Measurements from ENCODE around the gene GOLGA7B.

GOLGA7B gene

DNA sequence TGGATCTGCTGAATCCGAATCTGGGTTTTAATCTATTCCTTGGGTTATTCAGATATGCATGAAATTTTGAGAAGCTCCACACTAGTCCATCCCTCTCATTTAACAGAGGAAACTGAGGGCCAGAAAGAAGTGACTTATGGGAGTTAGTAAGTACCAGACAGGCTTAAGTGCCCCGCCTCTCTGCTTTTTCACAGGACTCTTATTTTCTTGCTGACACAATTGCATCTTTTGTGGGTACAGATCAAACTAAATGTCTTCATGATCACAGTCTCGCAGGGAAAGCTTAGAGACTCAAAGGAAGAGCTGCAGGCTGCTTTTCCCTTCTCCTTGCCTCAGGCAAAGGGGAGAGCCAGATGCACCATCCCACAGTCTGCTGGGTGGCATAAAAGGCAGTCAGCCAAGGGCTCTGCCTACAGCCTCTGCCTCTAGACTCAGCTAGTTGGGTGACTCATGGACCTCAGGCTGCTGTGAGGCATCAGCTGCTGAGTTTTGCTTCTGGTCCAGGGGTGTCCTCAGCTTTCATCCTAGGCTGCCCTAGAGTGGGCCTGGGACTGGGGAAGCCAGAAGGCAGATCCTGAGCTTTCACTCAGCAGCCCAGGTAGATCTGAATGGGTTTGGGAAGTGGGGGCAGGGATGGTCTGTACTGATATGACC is 11.6 kb downstream of the GOLGA7B start:
- Histone ChIP-seq H3K27ac (replicated peaks) (no peak overlapping the region), H3K27me3 (ENCODE audit: insufficient read depth, poor library complexity, severe bottlenecking) (no peaks in the 10 kb centered on the region), H3K4me3 (replicated peaks; ENCODE audit: insufficient read depth, low read length) (no peak overlapping the region)
- DNase-seq (ENCODE audit: low read depth in 1 of 2, low spot score in 1 of 2), result no peak
- TF ChIP-seq SPI1 (IDR thresholded peaks at IDR 0.05; ENCODE audit: borderline replicate concordance, low read depth) (no peak), GABPA (IDR thresholded peaks at IDR 0.05; ENCODE audit: low read depth) (no peak), POLR2AphosphoS5 (IDR thresholded peaks at IDR 0.05; ENCODE audit: low read depth) (no peak)
- TF ChIP-seq, protein P1, sequence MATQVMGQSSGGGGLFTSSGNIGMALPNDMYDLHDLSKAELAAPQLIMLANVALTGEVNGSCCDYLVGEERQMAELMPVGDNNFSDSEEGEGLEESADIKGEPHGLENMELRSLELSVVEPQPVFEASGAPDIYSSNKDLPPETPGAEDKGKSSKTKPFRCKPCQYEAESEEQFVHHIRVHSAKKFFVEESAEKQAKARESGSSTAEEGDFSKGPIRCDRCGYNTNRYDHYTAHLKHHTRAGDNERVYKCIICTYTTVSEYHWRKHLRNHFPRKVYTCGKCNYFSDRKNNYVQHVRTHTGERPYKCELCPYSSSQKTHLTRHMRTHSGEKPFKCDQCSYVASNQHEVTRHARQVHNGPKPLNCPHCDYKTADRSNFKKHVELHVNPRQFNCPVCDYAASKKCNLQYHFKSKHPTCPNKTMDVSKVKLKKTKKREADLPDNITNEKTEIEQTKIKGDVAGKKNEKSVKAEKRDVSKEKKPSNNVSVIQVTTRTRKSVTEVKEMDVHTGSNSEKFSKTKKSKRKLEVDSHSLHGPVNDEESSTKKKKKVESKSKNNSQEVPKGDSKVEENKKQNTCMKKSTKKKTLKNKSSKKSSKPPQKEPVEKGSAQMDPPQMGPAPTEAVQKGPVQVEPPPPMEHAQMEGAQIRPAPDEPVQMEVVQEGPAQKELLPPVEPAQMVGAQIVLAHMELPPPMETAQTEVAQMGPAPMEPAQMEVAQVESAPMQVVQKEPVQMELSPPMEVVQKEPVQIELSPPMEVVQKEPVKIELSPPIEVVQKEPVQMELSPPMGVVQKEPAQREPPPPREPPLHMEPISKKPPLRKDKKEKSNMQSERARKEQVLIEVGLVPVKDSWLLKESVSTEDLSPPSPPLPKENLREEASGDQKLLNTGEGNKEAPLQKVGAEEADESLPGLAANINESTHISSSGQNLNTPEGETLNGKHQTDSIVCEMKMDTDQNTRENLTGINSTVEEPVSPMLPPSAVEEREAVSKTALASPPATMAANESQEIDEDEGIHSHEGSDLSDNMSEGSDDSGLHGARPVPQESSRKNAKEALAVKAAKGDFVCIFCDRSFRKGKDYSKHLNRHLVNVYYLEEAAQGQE (IDR thresholded peaks at IDR 0.05; ENCODE audit: insufficient replicate concordance, low read depth), result no peak
- TF ChIP-seq, protein P2, sequence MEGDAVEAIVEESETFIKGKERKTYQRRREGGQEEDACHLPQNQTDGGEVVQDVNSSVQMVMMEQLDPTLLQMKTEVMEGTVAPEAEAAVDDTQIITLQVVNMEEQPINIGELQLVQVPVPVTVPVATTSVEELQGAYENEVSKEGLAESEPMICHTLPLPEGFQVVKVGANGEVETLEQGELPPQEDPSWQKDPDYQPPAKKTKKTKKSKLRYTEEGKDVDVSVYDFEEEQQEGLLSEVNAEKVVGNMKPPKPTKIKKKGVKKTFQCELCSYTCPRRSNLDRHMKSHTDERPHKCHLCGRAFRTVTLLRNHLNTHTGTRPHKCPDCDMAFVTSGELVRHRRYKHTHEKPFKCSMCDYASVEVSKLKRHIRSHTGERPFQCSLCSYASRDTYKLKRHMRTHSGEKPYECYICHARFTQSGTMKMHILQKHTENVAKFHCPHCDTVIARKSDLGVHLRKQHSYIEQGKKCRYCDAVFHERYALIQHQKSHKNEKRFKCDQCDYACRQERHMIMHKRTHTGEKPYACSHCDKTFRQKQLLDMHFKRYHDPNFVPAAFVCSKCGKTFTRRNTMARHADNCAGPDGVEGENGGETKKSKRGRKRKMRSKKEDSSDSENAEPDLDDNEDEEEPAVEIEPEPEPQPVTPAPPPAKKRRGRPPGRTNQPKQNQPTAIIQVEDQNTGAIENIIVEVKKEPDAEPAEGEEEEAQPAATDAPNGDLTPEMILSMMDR (IDR thresholded peaks at IDR 0.05; ENCODE audit: insufficient read depth, low read length), result no peak

DNA sequence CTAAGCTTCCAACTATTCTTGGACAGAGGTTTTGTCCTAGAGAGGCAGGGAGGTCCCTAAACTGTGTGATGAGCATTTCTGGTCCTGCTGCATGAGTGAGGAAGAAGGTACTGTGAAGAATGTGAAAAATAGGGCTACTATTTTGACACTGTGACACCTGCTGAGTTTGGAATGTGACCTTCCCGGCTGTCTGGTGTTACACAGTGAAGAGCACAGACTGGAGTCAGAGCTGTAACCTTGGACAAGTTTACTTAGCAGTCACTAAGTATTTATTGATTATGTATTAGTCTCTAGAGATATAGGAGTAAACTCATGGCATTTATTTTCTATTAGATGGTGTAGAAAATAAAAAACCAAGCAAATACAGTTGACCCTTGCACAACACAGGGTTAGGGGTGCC is 12.3 kb downstream of the GOLGA7B start:
- no peak overlapping the region for H3K27ac ChIP-seq (replicated peaks)
- no peaks in the 10 kb centered on the region for H3K27me3 ChIP-seq (ENCODE audit: insufficient read depth, poor library complexity, severe bottlenecking)
- TF ChIP-seq SPI1 (IDR thresholded peaks at IDR 0.05; ENCODE audit: borderline replicate concordance, low read depth), result no peak
- no peak for TF ChIP-seq POLR2AphosphoS5 (IDR thresholded peaks at IDR 0.05; ENCODE audit: low read depth)
- no peak for TF ChIP-seq GABPA (IDR thresholded peaks at IDR 0.05; ENCODE audit: low read depth)
- TF ChIP-seq, protein P2 (IDR thresholded peaks at IDR 0.05; ENCODE audit: insufficient read depth, low read length), result no peak
- TF ChIP-seq, protein P1 (IDR thresholded peaks at IDR 0.05; ENCODE audit: insufficient replicate concordance, low read depth), result no peak
- DNase-seq (ENCODE audit: low read depth in 1 of 2, low spot score in 1 of 2), result no peak
- H3K4me3 ChIP-seq (replicated peaks; ENCODE audit: insufficient read depth, low read length), result no peak overlapping the region

DNA sequence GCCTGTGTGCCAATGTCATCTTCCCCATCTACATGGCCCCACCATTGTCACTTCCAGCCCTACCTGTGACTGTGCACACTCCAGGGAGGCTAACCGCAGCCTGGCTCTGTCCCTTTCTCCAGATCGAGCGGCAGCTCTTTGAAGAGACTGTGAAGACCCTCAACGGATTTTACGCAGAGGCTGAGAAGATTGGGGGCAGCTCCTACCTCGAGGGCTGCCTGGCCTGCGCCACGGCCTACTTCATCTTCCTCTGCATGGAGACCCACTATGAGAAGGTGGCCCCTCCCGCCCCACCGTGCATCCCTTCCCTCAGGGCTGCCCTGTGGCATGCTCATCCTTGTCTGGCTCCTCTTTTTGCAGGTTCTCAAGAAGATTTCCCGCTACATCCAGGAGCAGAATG is 14.2 kb downstream of the GOLGA7B start:
- DNase-seq (ENCODE audit: low read depth in 1 of 2, low spot score in 1 of 2), result no peak
- Histone ChIP-seq H3K27me3 (ENCODE audit: insufficient read depth, poor library complexity, severe bottlenecking) (no peaks in the 10 kb centered on the region), H3K27ac (replicated peaks) (no peak overlapping the region), H3K4me3 (replicated peaks; ENCODE audit: insufficient read depth, low read length) (no peak overlapping the region)
- no peak for TF ChIP-seq POLR2AphosphoS5 (IDR thresholded peaks at IDR 0.05; ENCODE audit: low read depth)
- TF ChIP-seq, protein P2 (IDR thresholded peaks at IDR 0.05; ENCODE audit: insufficient read depth, low read length), result no peak
- no peak for TF ChIP-seq GABPA (IDR thresholded peaks at IDR 0.05; ENCODE audit: low read depth)
- TF ChIP-seq SPI1 (IDR thresholded peaks at IDR 0.05; ENCODE audit: borderline replicate concordance, low read depth), result no peak

DNA sequence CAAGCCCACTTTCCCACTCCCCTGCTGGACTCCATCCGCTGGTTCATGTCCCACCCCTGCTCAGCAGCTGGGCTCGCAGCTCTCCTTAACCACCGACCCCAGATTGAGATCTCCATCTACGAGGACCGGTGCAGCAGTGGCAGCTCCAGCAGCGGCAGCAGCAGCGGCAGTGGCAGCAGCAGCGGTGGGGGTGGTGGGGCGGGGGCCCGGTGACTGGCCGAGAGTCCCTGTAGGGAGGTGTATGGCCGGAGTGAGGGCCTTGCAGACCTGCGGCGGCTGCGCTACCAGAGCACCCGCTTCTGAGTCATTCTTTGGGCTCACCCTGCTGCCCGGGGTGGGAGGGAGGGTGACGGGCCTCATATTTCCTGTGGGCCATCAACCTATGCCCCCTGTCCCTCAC is 15.8 kb downstream of the GOLGA7B start:
- no peak overlapping the region for H3K27ac ChIP-seq (replicated peaks)
- TF ChIP-seq, protein P2 (IDR thresholded peaks at IDR 0.05; ENCODE audit: insufficient read depth, low read length), result no peak
- TF ChIP-seq GABPA (IDR thresholded peaks at IDR 0.05; ENCODE audit: low read depth), result no peak
- no peaks in the 10 kb centered on the region for H3K27me3 ChIP-seq (ENCODE audit: insufficient read depth, poor library complexity, severe bottlenecking)
- DNase-seq (ENCODE audit: low read depth in 1 of 2, low spot score in 1 of 2), result no peak
- no peak overlapping the region for H3K4me3 ChIP-seq (replicated peaks; ENCODE audit: insufficient read depth, low read length)

All from HL-60 (cell line).